Right cardiac atrium (tissue), 5 donors: Measurements from ENCODE around the gene ZRANB2. TPM values are rescaled to one million over a fixed set of nuclear protein-coding genes. Genes with fewer than 3 reads are reported as not detected.

Experiments used
- ATAC-seq, 2 donors: fragments of 200-7000 bp; cut with Tn5 transposase; one replicate each; pipeline versions ENCODE4 v1.8.0 to v1.9.1; 2020; ENCODE audit warnings: moderate library complexity in 2 of 2, mild to moderate bottlenecking in 1 of 2
- DNase-seq, 3 donors: peaks; one replicate each; pipeline ENCODE4 v3.0.0-alpha.2; 2020
- H3K27ac ChIP-seq: one replicate; pipeline ENCODE4 v1.5.1; 2013; ENCODE audit warnings: mild to moderate bottlenecking, low read length, control low read depth, moderate library complexity
- H3K27me3 ChIP-seq: one replicate; pipeline ENCODE4 v1.6.1; 2013; ENCODE audit not compliant: control insufficient read depth, insufficient read depth
- H3K4me1 ChIP-seq: one replicate; pipeline ENCODE4 v1.6.1; 2013; ENCODE audit warnings: low read length; ENCODE audit not compliant: control insufficient read depth, insufficient read depth
- H3K4me3 ChIP-seq: one replicate; pipeline ENCODE4 v1.5.1; 2013; ENCODE audit warnings: low read length, control low read depth
- H3K9me3 ChIP-seq: one replicate; pipeline ENCODE4 v1.6.1; 2013; ENCODE audit warnings: low read length; ENCODE audit not compliant: control insufficient read depth
- WGBS: extraction: QIAGEN DNeasy Blood & Tissue Kit; methylation state at CpG from one replicate; pipeline ENCODE4 v1.1.7; 2013; 5-methylcytosine and 5-hydroxymethylcytosine counted together
- intact Hi-C, 4 donors: fragments of 100-400 bp; cut with DNase I; formaldehyde crosslinking; loops; one replicate each; pipeline versions ENCODE4 v1.11.0 to v1.14.0; 2022 to 2023
- polyA plus RNA-seq: library from polyadenylated mRNA; stranded (reverse); fragments of 200-250 nt; gene quantifications from one replicate; pipeline ENCODE4 v1.2.3, GENCODE V29; 2013
- total RNA-seq, 4 donors: library from RNA; stranded (reverse); fragmentation: NEBNext Ultra II Directional; extraction: Animal tissue kit (Norgen Biotek cat#: 25700); gene quantifications; one replicate each; pipeline ENCODE4 v1.2.1, GENCODE V29; 2021
- donor health status: healthy with polysubstance abuse.
- donor health status: DM: no; HTN: yes; CAD: no.
- donor health status: DM: no; HTN: no; CAD: no.
- donor health status: DM: no; HTN: yes; CAD: no; lungs with severe emphysema.
- donor health status: DM: yes; HTN: yes; CAD: no.

ZRANB2 gene
- total and polyA plus RNA-seq, 5 donors, result 45.9 to 67.1 (median 59.1) TPM

GRCh38 chr1:71045463-71046028, 35.3 kb downstream of the ZRANB2 start:
- Histone ChIP-seq H3K27ac (no peak overlapping the region), H3K27me3 (no peaks in the 10 kb centered on the region), H3K4me3 (no peak overlapping the region), H3K9me3 (no peaks in the 10 kb centered on the region), H3K4me1 (no peaks in the 10 kb centered on the region)
- DNase-seq (no peak), ATAC-seq (no peak)
- intact Hi-C loops, result loop anchor here in 3 of 4 donors (5.0 kb wide), 2 partner anchors 358 to 518 kb away; no protein-coding TSS in a partner anchor
- 78% methylated on average over 16 of the region's 16 CpGs for WGBS

- 64% methylated on average over 1 of the region's 1 CpG for WGBS
- H3K27me3 ChIP-seq, result no peaks in the 10 kb centered on the region
- H3K4me3 ChIP-seq, result no peak overlapping the region
- no peaks in the 10 kb centered on the region for H3K4me1 ChIP-seq
- no peak overlapping the region for H3K27ac ChIP-seq
- intact Hi-C loops, result loop anchor here in 3 of 4 donors (5.0 kb wide), 2 partner anchors 358 to 518 kb away; no protein-coding TSS in a partner anchor
- no peaks in the 10 kb centered on the region for H3K9me3 ChIP-seq
- DNase-seq (no peak), ATAC-seq (no peak)
Observed at GRCh38 chr1:71044833-71045232, 36.0 kb downstream of the ZRANB2 start.

GRCh38 chr1:71043065-71043464, 37.8 kb downstream of the ZRANB2 start:
- intact Hi-C loops, result no loop called here

GRCh38 chr1:71041806-71042205, 39.0 kb downstream of the ZRANB2 start:
- H3K4me1 ChIP-seq, result no peaks in the 10 kb centered on the region
- DNase-seq, result no peak
- intact Hi-C loops, result no loop called here
- WGBS, result 55% methylated on average over 2 of the region's 2 CpGs
- H3K9me3 ChIP-seq, result no peaks in the 10 kb centered on the region
- H3K27ac ChIP-seq, result no peak overlapping the region
- ATAC-seq, result no peak
- H3K4me3 ChIP-seq, result no peak overlapping the region
- H3K27me3 ChIP-seq, result no peaks in the 10 kb centered on the region

More at GRCh38 chr1:71043065-71043464, 37.8 kb downstream of the ZRANB2 start:
- no peak for DNase-seq
- Histone ChIP-seq H3K27ac (no peak overlapping the region), H3K27me3 (no peaks in the 10 kb centered on the region), H3K4me3 (no peak overlapping the region), H3K9me3 (no peaks in the 10 kb centered on the region), H3K4me1 (no peaks in the 10 kb centered on the region)
- no peak for ATAC-seq

- DNase-seq, result no peak
- H3K4me3 ChIP-seq, result no peak overlapping the region
- no peaks in the 10 kb centered on the region for H3K27me3 ChIP-seq
- intact Hi-C loops, result no loop called here
- H3K4me1 ChIP-seq, result no peaks in the 10 kb centered on the region
- ATAC-seq, result no peak
- no peaks in the 10 kb centered on the region for H3K9me3 ChIP-seq
- no peak overlapping the region for H3K27ac ChIP-seq
Observed at GRCh38 chr1:71039661-71040262, 41.1 kb downstream of the ZRANB2 start.

- Histone ChIP-seq H3K4me3 (no peak overlapping the region), H3K9me3 (no peaks in the 10 kb centered on the region), H3K27me3 (no peaks in the 10 kb centered on the region), H3K27ac (no peak overlapping the region), H3K4me1 (no peaks in the 10 kb centered on the region)
- WGBS, result 65% methylated on average over 2 of the region's 2 CpGs
- ATAC-seq (no peak), DNase-seq (no peak)
- intact Hi-C loops, result no loop called here
Observed at GRCh38 chr1:71038942-71039341, 41.9 kb downstream of the ZRANB2 start.

GRCh38 chr1:71037829-71038620, 42.8 kb downstream of the ZRANB2 start:
- Histone ChIP-seq H3K9me3 (no peaks in the 10 kb centered on the region), H3K4me1 (no peaks in the 10 kb centered on the region), H3K27me3 (no peaks in the 10 kb centered on the region), H3K27ac (no peak overlapping the region), H3K4me3 (no peak overlapping the region)
- 83% methylated on average over 2 of the region's 2 CpGs for WGBS
- intact Hi-C loops, result no loop called here
- ATAC-seq (no peak), DNase-seq (no peak)

GRCh38 chr1:71037066-71037465, 43.8 kb downstream of the ZRANB2 start:
- Histone ChIP-seq H3K27me3 (no peaks in the 10 kb centered on the region), H3K4me3 (no peak overlapping the region), H3K27ac (no peak overlapping the region), H3K9me3 (no peaks in the 10 kb centered on the region), H3K4me1 (no peaks in the 10 kb centered on the region)
- intact Hi-C loops, result no loop called here
- DNase-seq (no peak), ATAC-seq (no peak)
- WGBS, result 94% methylated on average over 9 of the region's 9 CpGs

- H3K27ac ChIP-seq, result no peak overlapping the region
- no peak for DNase-seq
Observed at GRCh38 chr1:71033136-71033535, 47.7 kb downstream of the ZRANB2 start.

GRCh38 chr1:71031426-71031825, 49.4 kb downstream of the ZRANB2 start:
- H3K27me3 ChIP-seq, result no peaks in the 10 kb centered on the region
- no peak for DNase-seq
- no peaks in the 10 kb centered on the region for H3K4me1 ChIP-seq
- ATAC-seq, result no peak
- H3K27ac ChIP-seq, result no peak overlapping the region
- intact Hi-C loops, result no loop called here
- no peaks in the 10 kb centered on the region for H3K9me3 ChIP-seq
- no peak overlapping the region for H3K4me3 ChIP-seq

More at GRCh38 chr1:71033136-71033535, 47.7 kb downstream of the ZRANB2 start:
- 93% methylated on average over 1 of the region's 1 CpG for WGBS
- intact Hi-C loops, result no loop called here
- H3K4me1 ChIP-seq, result no peaks in the 10 kb centered on the region
- H3K27me3 ChIP-seq, result no peaks in the 10 kb centered on the region
- ATAC-seq, result no peak
- H3K4me3 ChIP-seq, result no peak overlapping the region
- no peaks in the 10 kb centered on the region for H3K9me3 ChIP-seq

- no peaks in the 10 kb centered on the region for H3K4me1 ChIP-seq
- H3K27me3 ChIP-seq, result no peaks in the 10 kb centered on the region
- intact Hi-C loops, result no loop called here
- no peak overlapping the region for H3K4me3 ChIP-seq
- WGBS, result 92% methylated on average over 1 of the region's 1 CpG
- no peak overlapping the region for H3K27ac ChIP-seq
- ATAC-seq (no peak), DNase-seq (no peak)
- H3K9me3 ChIP-seq, result no peaks in the 10 kb centered on the region
Observed at GRCh38 chr1:71030026-71030425, 50.8 kb downstream of the ZRANB2 start.
